Superior temporal gyrus (tissue), 1 donor: ENCODE results near the gene GDPD3.
"Not testable (repeated sequence)": the region's sequence is repeated elsewhere in the genome, so short reads cannot be mapped to it uniquely, and the experiment has no call there.

Experiments
- DNase-seq: peaks from one replicate; pipeline ENCODE4 v3.0.0-alpha.2; 2016; ENCODE audit errors: extremely low spot score

GDPD3 gene

DNA sequence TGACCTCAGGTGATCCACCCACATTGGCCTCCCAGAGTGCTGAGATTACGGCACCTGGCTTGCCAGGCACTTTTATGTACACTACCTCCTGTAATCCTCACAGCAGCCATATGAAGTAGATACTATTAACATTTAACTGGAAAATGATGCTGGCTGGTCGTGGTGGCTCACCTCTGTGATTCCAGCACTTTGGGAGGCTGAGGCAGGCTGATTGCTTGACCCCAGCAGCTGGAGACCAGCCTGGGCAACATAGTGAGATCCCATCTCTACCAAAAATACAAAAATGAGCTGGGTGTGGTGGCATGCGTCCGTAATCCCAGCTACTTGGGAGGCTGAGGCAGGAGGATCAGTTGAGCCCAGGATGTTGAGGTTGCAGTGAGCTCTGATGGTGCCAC, 11.6 kb upstream of the GDPD3 start:
- no peak for DNase-seq

DNA sequence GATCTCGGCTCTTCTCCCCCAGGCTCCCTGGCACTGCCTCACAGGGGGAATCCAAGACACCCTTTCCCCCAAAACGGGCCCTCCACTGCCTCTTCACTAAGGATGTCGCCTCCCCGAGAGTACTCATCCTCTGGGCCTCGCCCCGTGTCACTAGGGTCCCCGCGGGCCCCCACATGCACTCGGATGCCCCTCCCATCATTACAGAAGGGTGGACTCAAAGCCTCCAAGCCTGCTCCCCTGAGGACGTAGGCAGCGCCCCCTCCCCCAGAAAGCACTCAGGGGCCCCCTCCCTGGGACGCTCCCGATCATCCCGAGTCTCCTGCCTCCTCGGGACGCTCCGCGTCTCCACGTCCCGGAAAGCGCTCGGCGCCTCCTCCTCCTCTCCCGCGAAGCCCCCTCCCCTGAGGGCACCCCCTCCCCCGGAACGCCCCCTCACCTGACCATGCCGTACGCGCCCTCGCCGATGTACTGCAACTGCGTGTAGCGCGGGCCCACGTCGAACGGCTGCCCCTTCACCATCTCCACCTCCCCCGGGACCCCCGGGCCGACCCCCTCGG, 9.3 kb upstream of the GDPD3 start:
- peak; percentile 8 for DNase-seq

DNA sequence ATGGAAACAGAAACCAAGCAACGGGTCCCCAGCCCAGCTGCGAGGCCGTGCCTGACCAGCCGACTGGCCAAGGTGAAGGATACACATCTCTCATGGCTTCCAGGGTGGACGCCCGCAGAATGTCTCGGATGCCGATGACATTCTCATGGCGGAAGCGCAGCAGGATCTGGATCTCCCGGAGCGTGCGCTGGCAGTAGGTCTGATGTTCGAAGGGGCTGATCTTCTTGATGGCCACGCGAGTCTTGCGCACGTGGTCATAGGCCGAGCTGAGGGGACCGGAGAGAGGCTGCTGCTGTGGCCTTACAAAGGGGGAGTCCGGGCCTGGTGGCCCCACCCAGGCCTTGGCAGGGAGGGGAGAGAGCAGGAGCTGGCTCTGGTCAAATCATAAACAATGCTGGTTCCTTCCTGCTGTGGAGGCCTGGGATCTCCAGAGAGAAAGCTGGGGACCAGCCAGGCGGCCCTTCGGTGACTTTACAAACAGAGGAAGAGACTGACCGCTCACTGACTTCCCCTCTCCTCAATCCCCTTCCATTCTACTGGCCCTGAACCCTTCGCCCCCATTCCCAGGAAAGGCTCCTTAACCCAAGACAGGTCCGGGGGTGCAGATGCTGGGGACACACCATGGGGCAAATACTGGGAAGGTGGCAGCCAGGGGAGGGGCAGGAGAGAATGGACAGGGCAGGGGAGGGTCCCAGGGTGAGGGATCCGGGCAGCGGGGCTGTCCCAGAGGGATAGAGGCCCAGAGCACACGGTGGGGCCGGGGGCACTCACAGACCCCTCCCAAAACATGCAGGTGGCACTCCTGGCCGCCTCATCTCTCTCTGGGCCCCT, 8.6 kb upstream of the GDPD3 start:
- peak; percentile 10 for DNase-seq

DNA sequence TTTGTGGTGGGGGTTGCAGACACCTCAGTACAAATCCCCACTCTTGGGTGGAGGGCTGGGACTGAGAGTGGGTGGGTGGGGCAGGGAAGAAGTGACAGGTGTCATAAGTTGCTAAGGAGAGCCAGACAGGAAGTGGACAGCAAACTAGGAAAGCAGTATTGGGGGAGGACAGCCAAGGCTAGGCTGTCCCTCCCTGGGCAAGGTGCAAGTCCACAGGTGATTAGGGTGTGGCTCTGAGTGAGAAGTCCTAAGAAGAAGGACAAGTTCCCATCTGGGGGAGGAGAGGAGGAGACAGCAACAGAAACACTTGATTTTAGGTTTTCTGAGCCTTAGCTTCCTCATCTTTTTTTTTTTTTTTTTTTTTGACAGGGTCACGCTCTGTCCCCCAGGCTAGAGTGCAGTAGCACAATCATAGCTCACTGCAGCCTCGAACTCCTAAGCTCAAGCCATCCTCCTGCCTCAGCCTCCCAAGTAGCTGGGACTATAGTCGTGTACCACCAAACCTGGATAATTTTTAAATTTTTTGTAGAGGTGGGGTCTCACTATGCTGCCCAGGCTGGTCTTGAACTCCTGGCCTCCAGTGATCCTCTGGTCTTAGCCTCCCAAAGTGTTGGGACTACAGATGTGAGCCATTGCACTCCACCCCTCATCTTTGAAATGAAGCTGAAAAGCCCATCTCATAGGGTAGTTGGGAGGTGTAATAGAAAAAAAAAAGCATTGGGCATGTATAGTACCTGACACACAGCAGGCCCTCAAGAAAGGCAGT, 7.2 kb upstream of the GDPD3 start:
- no peak for DNase-seq

DNA sequence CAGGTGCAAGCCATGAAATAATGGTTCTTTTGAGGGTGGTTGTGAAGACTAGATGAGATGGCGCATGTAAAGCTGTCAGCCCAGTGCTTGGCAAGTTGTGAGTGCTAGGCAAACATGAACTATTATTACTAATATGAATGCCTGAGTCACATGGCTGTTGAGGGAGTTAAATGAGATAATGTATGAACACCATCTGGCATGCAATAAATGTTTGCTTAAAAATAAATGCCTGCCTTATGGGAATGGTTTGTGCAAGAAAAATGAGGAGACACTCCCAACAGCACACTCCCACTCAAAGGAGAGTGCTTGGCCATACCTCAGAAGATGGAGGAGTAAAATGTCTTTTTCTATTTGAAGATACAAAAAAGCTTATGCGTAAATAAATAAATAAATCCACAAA, 6.1 kb upstream of the GDPD3 start:
- peak; percentile 45 for DNase-seq

DNA sequence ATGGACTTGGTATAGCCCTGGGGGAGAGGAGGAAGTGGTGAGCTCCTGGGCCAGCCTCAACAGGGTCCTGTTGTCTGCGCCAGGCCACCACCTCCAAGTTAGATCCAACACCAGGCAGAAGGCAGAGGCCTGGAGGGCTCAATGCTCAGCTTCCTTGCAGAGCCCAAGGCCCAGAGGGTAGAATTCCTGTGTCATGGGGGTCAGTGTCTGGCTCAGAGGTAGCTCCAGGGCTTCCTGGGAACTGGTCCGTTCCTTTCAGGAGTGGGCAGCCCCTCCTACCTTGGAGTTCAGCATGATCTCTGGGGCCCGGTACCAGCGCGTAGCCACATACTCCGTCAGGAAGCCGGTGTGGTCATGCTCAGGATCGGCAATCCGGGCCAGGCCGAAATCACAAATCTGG, 4.4 kb upstream of the GDPD3 start:
- no peak for DNase-seq

DNA sequence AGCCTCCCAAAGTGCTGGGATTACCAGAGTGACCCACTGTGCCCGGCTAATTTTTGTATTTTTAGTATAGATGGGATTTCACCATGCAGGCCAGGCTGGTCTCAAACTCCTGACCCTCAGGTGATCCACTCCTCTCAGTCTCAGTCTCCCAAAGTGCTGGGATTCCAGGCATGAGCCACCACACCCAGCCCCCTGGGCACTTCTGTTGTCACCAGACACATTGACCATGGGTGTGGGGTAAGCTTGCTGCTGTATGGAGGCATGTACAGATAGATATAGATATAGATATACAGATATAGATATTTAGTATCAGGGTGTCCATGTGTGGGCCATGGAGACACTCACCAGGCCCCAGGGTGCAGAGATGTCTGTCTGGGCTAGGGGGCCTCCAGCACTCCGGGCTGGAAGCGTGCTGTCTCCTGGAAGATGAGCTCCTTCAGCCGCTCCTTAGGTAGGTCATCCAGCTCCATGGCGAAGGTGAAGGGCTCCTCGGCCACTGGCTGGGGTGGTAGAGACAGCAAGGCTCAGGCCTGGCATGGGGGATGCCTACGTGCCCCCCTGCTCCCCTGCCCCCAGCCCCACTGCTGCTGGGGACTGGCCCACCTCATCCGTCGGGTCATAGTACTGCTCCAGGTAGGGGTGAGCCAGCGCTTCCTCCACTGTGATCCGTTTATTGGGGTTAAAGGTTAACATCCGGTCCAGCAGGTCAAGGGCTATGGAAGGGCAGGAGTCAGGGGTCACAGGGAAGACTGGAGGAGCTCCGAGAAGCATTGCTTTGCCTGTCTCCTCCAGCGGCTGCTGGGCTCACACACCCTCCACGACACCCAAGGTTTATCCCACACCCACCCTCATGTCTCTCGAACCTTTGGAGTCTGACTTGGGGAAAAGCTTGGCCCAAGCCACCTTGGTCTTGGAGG, 3.2 kb upstream of the GDPD3 start:
- DNase-seq, result no peak

DNA sequence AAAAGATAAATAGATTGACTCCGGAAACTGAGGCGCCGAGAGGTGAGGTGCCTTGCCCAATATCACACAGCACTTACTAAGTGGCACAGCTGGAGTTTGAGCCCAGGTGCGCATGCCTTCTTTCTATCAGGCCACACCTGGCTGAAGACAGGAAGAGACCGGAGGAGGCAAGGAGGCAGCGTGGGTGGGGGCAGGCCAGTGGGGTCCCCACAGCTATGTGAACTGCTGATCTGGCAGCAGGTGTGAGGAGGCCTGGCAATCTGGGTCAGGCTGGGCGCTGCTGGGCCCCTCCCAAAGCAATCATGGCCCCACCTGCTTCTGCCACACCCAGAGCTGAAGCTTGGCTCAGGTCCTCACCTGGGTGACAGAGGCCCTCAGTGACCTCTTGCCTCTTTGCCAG, 1.9 kb upstream of the GDPD3 start:
- no peak for DNase-seq

DNA sequence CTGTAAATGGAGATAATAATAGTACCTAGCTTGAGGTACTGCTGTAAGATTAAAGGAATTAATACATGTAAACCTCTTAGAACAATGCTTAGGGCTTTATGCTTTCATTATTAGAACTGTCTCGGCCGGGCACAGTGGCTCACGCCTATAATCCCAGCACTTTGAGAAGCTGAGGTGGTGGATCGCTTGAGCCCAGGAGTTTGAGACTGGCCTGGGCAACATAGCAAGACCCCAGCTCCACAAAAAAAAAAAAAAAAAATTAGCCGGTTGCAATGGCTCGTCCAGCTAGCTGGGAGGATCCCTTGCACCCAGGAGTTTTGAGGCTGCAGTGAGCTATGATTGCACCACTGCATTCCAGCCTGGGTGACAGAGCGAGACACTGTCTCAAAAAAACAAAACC, 1.5 kb upstream of the GDPD3 start:
- not testable (repeated sequence) for DNase-seq

DNA sequence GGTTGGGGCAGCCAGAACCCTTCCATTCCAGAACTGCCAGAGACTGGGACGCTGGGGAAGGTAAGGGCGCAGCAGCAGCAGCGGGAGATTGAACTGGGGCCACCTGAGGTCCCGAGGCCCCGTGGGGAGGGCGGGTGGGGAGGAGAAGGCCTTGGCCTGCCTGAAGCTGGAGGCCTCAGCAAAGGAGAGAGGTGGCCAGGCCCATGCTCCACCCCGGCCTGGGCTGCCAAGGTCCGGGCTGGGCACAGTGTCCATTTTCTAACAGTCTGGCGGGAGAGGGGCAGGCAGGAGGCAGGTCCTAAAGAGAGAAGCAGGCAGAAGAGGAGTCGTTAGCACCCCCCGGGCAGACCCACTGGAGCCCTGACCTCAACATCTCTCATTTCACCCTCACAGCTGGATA, 1.1 kb upstream of the GDPD3 start:
- DNase-seq, result no peak

DNA sequence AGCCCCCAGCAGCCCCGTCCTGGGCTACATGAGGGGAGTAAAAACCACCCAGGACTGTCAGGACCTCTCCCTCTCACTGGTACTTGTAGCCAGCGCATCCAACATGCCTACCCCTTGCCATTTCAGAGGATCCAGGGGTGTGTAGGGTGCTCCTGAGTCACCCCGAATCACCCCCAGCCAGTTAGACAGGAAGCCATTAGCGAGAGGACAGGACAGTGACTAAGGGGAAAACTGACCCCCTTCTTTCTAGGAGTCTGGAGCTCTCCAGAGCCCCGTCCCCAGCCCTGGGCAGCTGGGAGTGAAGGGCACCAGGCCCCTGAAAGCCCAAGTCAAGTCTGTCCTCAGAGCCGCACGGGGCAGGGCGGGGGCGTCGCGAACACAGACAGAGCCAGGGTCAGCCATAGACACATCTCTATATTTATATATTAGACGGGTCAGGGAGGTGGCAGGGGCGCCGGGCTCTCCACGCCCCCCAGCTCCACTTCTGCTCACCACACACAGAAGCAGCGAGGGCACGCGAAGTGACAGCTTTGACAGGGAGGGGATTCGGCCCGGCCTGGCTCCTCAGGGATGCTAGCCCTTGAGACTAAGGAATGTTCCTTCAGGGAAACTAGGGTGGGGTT, 485 bp upstream of the GDPD3 start:
- no peak for DNase-seq

DNA sequence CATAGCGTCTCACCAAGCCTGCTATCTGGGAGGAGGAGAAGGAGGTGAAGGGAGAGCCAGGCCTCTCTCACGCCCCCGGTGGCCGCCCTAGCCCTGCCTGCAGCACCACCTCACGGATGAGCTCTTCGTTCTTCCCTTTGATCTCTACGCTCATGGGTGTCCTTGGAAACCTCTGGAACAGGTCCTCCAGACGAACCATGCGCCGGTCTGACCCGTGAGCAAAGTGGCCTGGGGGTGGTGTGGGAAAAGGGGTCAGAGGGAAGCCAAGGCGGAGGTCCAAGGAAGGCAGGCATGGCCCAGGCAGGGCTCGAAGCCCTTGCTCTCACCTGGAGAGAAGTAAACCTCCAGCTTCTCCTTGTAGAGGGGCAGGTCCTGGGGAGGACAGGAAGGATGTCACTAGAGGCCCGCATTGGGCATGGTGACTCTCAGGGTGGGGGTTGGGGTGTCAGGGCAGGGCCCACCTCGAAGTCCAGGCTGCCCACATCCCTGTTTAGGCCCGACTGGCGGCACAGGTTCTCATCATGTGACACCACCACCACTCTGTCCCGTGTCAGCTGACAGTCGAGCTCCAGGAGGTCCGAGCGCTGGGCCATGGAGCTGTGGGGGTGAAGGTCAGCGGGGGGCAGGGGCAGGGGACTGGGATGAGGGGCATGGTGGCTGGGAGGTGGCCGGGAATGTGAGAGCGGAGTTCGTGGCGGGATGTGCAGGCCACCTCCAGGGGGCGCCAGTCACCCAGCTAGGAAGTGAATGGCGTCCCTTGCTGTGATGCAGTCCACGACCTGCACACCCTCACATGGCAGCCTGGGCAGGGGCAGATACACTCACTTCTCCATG, 923 bp downstream of the GDPD3 start:
- no peak for DNase-seq

DNA sequence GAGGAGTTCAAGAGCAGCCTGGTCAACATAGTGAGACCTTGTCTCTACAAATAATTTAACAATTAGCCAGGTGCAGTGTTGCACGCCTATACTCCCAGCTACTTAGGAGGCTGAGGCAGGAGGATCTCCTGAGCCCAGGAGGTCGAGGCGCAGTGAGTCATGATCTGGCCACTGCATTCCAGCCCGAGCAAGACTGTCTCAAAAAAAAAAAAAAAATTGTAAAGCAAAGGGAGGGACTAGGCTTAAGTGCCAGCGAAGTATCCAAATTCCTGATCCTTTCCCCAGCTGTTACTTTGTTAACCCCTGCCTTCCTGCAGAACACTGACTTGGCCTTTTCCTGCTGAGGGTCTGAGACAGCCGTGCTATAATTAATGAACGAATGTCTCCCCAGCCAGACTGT, 2.7 kb downstream of the GDPD3 start:
- no peak for DNase-seq

DNA sequence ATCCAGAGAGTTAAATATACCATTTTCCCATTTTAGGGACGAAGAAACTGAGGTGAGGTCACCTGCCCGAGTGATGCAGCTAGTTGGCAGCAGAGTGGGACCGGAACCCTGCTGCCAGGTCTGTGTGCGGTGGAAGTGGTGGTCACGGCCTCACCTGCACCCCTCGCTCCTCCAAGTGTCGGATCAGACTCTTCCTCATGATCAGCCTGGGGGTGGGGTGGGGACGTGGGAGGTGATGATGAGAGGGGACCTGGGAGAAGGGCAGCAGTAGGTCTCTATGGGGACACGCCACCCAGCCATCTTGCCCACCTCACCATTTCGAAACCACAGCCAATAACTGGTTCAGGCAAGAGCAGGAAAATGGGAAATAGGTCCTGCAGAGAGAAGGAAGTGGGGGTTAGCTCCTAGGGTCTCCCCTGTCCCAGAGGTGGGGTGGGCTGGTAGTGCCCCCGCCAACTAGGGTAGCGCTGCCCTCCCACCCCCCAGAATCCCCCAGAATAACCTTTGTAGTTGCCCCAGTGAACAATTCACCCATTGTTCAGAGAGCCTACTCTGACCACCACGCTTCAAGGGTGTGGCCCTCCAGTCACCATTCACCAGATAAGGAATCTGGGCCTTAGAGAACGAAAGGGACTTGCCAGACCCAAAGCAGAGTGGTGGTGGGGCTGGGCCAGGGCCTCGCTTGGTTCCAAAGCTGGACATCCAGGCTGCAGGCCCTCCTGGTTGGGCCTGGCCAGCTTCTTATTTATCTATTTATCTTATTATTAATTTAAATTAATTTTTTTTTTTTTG, 5.1 kb downstream of the GDPD3 start:
- no peak for DNase-seq

DNA sequence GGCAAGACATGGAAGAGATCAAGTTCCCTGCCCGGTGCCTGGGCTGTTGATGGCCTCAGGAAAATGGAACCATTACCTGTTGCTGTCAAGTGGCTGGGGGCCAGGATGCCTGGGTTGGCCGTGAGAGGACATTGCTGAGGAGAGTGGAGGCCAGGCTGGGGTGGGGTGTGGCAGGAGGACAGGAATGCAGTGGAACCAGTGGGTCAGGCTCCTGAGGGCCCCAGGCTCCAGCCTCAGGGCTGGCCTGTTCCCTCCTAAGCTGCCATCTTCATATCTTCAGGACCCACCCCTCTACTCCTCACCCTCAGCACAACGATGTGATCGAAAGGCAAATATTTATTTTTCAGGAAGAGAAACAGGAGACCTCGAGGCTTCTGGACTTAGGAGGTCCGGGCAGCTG, 8.8 kb downstream of the GDPD3 start:
- no peak for DNase-seq

DNA sequence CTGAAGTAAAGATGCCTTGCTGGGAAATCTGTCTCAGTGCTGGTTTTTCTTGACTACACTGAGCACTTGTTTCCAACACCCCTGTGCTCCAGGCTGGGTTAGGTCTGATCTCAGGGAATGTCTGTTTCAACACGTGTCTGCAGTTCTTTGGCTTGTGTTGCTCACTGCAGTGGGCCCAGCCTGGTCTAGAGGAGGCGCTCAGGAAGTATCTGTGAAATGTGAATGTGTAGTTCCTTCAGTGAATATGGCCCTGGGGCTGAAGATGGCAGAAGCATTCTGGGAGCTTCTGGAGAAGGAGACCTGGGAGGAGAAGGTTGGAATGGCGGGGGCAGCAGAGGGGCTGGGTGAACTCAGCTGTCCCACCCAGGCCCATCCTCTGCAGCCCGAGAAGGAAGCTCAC, 9.2 kb downstream of the GDPD3 start:
- no peak for DNase-seq

DNA sequence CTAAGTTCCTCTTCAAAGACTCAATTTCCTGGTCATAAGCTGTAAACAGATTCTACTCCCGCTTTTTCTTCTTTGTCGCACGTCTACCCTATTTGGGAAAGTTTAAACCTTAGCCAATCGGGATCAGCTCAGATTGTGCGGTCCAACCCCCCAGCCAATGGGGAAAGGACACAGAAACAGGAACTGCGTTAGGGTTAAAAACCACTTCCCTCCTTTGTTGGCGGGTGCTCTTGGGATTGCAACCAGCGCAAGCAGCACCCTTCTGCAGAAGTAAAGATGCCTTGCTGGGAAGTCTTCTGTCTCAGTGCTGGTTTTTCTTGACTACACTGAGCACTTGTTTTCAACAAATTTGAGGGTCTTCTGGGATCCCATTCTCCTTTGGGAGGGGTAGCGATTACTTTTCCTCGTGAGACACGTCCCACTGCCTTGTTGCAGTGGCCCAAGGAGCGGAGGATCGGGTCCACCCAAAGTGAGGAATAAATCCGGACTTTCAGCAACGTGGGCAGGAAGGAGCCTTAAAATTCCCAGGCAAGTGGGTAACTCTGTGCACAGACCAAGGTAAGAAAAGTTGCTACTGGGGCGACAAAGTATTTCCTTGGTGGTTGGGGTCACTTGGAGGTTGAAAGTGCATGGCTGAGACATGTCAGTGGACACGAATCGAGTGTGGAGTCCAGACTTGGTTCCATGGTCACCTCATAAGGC, 16.3 kb downstream of the GDPD3 start:
- DNase-seq, result peak; percentile 21

DNA sequence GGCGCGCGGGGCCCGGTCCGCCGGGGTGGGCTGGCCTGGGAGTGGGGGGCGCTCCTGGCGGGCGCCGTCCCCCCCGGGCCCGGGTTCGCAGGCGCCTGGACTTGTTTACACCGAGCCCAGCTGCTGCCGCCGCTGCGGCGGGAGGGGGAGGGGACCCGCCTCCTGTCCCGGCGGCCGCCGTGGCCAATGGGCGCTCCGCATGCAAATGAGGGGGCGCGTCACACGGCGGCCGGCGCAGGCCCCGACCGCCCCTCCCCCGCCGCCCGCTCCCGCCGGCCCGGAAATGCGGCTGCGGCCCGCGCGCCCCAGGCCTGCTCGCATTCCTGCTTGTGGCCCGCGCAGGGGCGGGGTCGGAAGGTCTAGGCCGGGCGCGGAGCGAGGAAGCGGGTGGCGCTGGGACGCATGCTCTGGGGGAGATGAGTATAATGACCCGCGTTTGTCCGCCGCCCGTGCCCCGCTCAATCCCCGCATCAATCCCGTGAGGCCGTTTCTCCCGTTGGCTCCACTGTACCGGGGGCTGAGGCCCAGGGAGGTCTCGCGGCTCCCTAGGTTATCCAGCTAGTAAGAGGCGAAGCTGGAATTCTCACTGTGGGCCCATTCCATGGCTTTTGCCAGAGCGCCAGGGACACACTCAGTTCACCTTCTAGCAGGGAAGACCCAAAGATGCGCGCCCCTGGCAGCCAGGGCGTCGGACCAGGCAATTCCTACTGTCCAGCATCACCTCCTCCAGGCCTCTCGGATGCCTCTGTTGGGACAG, 17.1 kb downstream of the GDPD3 start, which contains the start of gene YPEL3:
Gene YPEL3 (minus strand): TSS at position 109 of the 757 bp plus-strand sequence. CDS start 731 bp downstream, outside the sequence.
- DNase-seq, result peak; percentile 83
